LoVo (cell line): ENCODE data around the gene ZBTB24.
A peak's percentile ranks its signal among the peaks of the same experiment; 100 is the strongest.

Experiments used
- DNase-seq: peaks from one replicate; pipeline ENCODE4 v3.0.0-alpha.2; 2016; ENCODE audit warnings: low spot score

The ZBTB24 gene

DNA sequence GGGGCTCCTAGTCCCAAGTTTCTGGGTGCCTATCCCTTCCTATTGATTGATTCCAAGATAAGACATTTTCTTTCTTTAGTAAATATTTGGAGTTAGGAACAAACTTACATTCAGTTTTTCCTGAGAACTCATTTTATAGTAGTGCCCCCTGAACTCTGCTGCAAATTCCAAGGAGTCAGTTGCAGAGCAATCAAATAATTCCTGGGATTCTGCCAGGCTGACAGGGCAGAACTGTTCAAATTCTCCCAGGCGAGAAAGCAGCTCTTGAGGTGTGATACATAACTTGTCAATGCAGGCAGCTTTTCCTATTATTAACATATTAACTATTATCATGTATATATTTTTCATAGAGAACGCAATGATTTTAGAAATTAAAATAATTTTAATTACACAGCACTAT, 15.9 kb upstream of the ZBTB24 start:
- no peak for DNase-seq

DNA sequence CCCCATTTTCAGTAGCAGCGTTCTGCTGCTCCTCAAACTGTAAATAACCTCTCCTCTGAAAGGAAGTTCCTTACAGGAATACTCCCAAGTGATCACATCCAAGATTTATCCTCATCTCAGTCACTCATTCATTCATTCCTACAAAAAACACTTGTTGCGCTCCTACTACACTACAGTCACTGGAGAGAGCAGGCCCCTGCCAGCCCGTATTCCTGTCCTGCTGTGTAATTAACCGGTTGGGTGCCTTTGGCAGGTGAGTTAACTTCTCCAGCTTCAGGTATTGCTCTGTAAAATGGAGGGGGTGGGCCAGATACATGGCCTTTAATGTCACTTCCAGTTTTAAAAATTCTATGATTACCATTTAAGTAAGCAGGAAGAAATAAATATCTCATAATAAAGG, 15.0 kb upstream of the ZBTB24 start:
- no peak for DNase-seq

GRCh38 chr6:109496036-109496772, 13.2 kb upstream of the ZBTB24 start:
- DNase-seq: no peak

DNA sequence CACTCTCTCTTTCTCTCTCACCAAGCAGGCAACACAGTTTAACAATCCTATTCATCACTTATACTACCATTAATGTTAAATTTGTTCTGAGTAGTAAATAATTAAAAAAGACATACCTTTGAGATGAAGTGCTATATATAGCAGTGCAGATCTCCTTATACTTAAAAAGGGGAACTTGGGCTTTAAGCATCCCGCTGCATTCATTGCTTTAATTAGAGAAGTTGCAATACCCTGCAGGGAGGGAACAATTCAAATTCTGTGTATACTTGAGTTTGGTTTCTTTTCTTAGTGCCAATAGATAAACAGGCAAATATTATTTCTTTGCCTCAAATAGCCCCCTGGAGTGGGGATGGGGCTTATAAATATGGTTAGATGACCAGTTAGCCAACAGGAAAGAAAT, 10.8 kb upstream of the ZBTB24 start:
- no peak for DNase-seq

- DNase-seq: no peak
Observed at GRCh38 chr6:109491207-109491938, 8.4 kb upstream of the ZBTB24 start.

- DNase-seq: no peak
Observed at GRCh38 chr6:109490713-109491112, 7.7 kb upstream of the ZBTB24 start.

DNA sequence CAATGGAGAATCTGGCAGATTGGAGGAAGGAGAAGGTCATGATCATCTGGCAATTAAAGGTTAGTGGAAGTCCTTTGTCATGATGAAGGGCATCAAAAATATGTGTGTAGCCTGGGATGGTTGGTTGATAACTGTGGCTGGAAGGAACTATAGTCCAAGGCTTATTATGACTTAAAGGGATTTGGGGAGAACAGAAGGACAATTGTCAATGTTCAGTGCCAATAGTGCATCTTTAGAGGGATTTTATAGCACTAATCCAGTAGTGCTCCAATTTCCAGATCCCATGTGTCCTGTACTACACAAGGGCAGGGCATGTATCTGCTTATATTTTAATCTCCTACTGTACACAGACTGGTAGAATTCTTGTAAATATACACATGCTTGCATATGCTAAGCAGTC, 5.0 kb upstream of the ZBTB24 start:
- DNase-seq: no peak

- DNase-seq: peak; percentile 7
Observed at GRCh38 chr6:109486068-109486467, 3.0 kb upstream of the ZBTB24 start.

- DNase-seq: no peak
Observed at GRCh38 chr6:109485266-109485935, 2.4 kb upstream of the ZBTB24 start.

- DNase-seq: no peak
Observed at GRCh38 chr6:109484122-109484521, 1.1 kb upstream of the ZBTB24 start.

DNA sequence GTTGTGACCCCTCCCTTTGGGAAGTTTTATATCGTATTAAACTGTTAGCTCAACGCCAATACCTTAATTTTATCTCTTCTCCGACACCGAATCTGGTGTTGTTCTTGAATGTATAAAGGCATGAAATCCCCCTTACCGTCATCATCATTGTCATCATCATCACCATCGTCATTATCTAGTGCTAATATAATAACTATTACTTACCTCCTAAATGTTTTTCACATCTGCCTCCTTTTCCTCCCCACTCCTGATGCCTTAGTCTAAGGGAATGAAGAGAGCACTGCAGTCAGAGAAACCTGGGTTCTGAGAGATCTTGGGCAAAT, 677 bp upstream of the ZBTB24 start:
- no peak for DNase-seq

DNA sequence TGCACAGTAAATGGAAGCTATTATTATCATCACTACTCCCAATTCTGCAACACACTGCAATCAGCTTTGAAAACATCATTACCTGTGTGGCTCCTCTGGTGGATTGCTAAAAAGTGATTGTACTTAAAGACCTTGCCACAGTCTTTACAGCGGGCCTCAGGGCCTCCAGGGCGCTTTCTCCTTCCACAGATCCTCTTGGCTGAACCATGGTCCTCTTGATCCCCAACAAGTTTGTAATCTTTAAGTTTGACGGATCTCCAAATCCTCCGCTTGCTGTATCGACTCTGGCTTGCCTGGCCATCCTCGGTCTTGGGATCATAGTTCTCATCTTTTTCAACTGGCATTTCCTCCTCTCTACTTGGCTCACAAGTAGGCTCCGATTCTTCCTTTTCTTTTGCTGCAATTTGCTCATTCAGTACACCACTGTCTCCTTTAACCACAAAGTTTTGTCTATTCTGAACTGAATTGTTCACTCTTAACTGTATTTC, 2.0 kb downstream of the ZBTB24 start:
- DNase-seq: no peak

- DNase-seq: no peak
Observed at GRCh38 chr6:109478841-109479624, 4.0 kb downstream of the ZBTB24 start.

DNA sequence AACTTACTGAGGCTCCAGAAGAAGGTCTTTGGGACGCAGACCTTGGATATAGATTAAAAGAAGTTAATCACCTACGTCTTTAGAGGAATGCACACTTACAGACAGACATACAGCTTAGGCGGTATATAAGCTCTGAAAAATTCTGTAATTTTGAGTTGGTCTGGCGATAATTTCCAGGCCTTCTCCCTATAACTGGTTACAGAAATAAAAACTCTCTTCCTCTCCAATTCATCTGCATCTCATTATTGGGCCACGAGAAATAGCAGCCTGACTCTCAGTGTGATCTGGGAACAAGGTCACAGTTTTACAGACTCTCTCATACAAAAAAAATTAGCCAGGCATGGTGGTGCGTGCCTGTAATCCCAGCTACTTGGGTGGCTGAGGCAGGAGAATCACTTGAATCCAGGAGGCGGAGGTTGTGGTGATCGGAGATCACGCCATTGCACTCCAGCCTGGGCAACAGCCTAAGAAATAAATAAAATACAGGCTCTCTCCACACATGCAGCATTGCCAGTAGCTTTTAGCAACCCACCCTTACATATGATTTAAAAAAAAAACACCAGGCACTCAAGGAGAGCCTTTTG, 4.7 kb downstream of the ZBTB24 start:
- no peak for DNase-seq

GRCh38 chr6:109477725-109478124, 5.3 kb downstream of the ZBTB24 start:
- no peak for DNase-seq

GRCh38 chr6:109477184-109477583, 5.8 kb downstream of the ZBTB24 start:
- DNase-seq: no peak

DNA sequence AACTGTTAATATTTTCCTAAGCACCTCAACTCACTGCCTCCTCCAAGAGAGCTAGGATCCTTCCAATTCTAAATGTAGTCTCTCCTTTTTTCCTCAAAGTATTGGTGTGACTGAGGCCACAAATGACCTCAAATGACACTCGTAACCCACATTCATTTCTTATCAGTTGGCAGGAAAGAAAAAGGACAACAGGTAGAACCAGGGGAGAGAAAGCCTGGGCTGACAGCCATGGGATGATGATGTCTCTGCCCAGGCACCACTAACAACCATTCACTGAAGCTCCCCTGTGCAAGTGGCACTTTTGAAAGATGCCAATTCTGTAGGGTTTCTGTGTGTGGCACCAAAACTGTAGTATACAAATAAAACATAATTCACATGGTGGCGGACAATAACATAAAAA, 7.4 kb downstream of the ZBTB24 start:
- no peak for DNase-seq

DNA sequence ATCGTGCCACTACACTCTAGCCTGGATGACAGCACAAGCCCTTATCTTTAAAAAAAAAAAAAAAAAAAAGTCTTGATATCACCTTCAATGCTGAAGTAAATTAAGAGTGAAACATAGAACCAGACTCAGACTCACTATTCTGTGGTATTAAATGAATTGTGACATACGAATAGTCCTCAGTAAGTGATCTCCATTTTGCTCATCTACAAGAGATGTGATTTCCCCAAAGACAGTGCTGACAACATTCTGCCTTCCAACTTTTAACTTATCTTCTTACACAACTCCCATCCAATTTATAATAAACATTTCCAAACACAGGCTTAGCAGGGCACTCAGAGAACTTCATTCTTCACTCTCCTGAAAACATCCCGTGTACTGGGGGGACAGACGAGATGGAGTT, 8.0 kb downstream of the ZBTB24 start:
- DNase-seq: no peak

DNA sequence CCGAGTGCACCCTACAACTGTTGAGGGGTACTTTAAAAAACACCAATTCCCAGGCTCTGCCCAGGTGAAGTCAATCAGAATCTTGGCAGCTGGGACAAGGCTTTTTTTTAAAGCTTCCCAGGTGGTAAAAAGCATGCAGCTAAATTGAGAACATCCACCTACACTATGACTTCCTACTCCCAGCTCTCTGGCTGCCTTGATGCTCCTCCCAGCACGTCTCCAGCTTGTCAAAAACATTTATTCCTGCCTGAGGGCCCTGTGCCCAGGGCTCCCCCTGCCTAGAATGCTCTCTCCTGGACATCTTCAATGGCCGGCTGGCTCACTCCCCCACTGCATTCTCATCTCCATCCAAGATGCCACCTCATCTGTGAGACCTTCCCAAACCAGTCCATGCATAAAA, 9.9 kb downstream of the ZBTB24 start:
- DNase-seq: no peak

DNA sequence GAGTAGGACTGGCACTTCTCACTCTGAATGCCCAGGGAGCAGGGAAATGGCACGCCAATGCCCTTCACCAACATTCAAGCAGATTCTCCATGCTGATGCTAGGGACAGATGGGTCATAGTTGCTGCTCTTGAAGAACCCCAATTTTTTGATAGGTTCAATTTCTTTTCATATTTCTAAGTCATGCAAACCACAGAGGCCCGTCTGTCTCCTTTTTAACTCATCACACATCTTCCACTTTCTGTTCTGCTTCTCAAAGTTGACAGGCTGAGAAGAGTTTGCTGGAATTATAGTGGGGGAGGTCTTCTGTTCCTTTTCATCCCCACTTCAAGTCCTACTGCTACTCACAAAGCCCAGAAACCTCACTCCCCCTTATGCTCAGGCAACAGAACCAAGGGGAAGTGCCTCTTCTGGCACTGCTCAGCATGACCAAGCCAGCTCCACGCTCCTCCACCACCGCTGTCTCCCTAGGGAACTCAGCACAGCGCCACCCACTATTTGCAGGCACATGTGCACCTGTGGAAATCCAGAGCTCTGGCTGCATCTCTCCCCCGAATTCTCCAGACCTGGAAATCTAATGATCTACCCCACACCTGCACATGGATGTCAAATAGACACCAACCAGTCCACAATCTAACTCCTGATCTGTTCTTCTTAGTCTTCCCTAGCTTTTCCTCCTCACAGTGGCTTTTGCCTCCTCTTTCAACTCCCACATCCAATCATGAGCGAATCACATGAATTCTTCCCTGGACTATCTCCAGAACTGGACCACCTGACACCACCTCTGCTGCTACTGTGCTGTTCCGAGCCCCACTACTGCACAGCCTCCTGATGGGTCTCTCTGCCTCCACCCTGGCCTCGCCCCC, 10.7 kb downstream of the ZBTB24 start:
- no peak for DNase-seq
